Nephron (organoid): Measurements from ENCODE around the gene SPINT3.
"Not testable (repeated sequence)": the region's sequence is repeated elsewhere in the genome, so short reads cannot be mapped to it uniquely, and the experiment has no call there.

ENCODE experiments used
- H3K27ac Mint-ChIP-seq, 3 experiments: 2 replicates each; pipeline ENCODE4 v1.8.0; 2020; ENCODE audit warnings: mixed read lengths in 3 of 3, mild to moderate bottlenecking in 2 of 3, moderate library complexity in 1 of 3
- H3K27me3 Mint-ChIP-seq: 2 replicates; pipeline ENCODE4 v1.8.0; 2021; ENCODE audit warnings: low read depth, mild to moderate bottlenecking, moderate library complexity, mixed read lengths
- H3K36me3 Mint-ChIP-seq: 2 replicates; pipeline ENCODE4 v1.8.0; 2020; ENCODE audit warnings: low read depth, mixed read lengths
- H3K4me1 Mint-ChIP-seq: 2 replicates; pipeline ENCODE4 v1.8.0; 2020; ENCODE audit warnings: mixed read lengths
- H3K4me3 Mint-ChIP-seq, 3 experiments: 2 replicates each; pipeline ENCODE4 v1.8.0; 2020; ENCODE audit warnings: mild to moderate bottlenecking in 3 of 3, mixed read lengths in 3 of 3, moderate library complexity in 2 of 3
- H3K9me3 Mint-ChIP-seq: 2 replicates; pipeline ENCODE4 v1.8.0; 2020; ENCODE audit warnings: mixed read lengths
- TF ChIP-seq, protein P1 (sequence below), 3 experiments: fragments of 200-600 bp; sonication (generic); IDR thresholded peaks; one replicate each; pipeline ENCODE4 v1.5.0; 2021; ENCODE audit warnings: antibody characterized with exemption in 3 of 3; ENCODE audit not compliant: unreplicated experiment in 3 of 3

SPINT3 gene

DNA sequence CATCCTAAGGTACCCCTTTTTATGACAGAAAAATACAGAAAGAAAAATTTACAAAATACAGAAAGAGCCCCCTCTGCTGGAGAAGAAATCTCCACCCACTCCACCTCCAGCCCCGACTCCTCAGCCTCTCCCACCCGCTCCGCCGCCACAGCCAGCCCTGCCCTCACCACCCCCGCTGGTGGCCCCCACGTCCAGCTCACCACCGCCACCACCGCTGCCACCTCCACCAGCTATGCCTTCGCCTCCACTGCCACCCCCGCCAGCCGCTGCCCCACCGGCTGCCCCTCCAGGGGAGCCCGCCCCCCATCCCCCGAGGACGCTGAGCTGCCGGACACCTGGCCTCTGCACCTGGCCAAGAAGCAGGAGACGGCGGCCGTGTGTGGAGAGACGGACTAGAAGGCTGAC, 28.2 kb downstream of the SPINT3 start:
- H3K27ac Mint-ChIP-seq: no peak overlapping the region
- H3K4me3 Mint-ChIP-seq: no peak overlapping the region
- H3K4me1 Mint-ChIP-seq: no peaks in the 10 kb centered on the region
- TF ChIP-seq, protein P1, sequence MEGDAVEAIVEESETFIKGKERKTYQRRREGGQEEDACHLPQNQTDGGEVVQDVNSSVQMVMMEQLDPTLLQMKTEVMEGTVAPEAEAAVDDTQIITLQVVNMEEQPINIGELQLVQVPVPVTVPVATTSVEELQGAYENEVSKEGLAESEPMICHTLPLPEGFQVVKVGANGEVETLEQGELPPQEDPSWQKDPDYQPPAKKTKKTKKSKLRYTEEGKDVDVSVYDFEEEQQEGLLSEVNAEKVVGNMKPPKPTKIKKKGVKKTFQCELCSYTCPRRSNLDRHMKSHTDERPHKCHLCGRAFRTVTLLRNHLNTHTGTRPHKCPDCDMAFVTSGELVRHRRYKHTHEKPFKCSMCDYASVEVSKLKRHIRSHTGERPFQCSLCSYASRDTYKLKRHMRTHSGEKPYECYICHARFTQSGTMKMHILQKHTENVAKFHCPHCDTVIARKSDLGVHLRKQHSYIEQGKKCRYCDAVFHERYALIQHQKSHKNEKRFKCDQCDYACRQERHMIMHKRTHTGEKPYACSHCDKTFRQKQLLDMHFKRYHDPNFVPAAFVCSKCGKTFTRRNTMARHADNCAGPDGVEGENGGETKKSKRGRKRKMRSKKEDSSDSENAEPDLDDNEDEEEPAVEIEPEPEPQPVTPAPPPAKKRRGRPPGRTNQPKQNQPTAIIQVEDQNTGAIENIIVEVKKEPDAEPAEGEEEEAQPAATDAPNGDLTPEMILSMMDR (IDR thresholded peaks at IDR 0.05; ENCODE audit: unreplicated experiment in 3 of 3): peak in 2 of 3 experiments; percentile 19 to 33
- H3K9me3 Mint-ChIP-seq: no peaks in the 10 kb centered on the region
- H3K27me3 Mint-ChIP-seq: peaks cover 2% of the 10 kb centered on the region
- peaks cover under 1% of the 10 kb centered on the region for H3K36me3 Mint-ChIP-seq

DNA sequence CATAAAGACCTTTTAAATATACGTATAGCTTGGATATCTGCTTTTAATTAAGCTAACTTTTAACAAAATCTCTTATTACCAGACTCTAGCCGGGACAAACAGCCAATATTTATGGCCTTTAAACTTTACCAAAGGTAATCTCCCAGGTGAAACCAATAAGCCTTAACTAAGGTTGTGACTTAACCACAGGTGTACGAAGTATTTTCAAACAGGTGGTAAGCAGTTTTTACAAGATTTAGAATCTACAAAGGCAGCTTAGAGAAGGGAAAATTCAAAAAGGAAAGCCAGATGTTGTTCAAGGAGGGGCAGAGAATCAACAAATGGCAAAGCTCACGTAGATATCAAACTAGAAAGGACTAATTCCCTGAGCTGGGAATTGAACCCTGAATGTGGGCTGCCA, 30.0 kb downstream of the SPINT3 start:
- no peak overlapping the region for H3K4me3 Mint-ChIP-seq
- H3K36me3 Mint-ChIP-seq: peaks cover 9% of the 10 kb centered on the region
- no peaks in the 10 kb centered on the region for H3K4me1 Mint-ChIP-seq
- TF ChIP-seq, protein P1 (IDR thresholded peaks at IDR 0.05; ENCODE audit: unreplicated experiment in 3 of 3): no peak
- no peak overlapping the region for H3K27ac Mint-ChIP-seq
- H3K27me3 Mint-ChIP-seq: no peaks in the 10 kb centered on the region
- no peaks in the 10 kb centered on the region for H3K9me3 Mint-ChIP-seq

DNA sequence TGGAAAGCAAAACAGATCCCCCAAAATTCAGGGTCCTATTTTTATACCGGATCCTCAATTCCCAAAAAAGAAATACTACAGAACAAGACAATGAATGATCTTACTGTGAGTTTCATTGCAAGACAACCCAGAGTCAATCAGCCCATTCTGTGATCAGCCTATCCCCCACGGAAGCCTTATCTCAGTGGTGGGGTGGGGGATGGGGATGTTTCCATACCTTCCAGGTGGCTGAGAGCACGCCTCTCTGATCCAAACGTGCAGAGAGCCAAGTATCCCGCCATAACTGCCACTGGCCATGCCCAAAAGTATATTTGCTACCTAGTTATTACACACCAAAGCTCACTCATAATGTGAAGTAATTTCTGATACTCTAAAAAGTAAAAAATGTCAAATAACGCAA, 30.7 kb downstream of the SPINT3 start:
- H3K27me3 Mint-ChIP-seq: no peaks in the 10 kb centered on the region
- H3K4me3 Mint-ChIP-seq: no peak overlapping the region
- H3K4me1 Mint-ChIP-seq: no peaks in the 10 kb centered on the region
- no peak overlapping the region for H3K27ac Mint-ChIP-seq
- H3K36me3 Mint-ChIP-seq: peaks cover 13% of the 10 kb centered on the region
- H3K9me3 Mint-ChIP-seq: no peaks in the 10 kb centered on the region
- TF ChIP-seq, protein P1 (IDR thresholded peaks at IDR 0.05; ENCODE audit: unreplicated experiment in 3 of 3): no peak

DNA sequence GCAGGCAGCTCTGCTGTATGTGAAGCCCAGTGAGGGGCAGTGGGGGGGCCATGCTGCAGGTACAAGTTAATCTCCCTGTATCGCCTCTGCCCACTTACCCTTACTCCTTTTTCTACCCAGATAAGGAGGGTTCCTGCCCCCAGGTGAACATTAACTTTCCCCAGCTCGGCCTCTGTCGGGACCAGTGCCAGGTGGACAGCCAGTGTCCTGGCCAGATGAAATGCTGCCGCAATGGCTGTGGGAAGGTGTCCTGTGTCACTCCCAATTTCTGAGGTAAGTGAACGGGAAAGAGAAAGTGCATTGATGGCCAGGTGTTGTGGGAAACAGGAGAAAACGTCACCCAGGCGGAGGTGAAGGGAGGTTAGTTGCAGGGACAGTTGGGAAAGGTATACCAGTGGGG, 35.6 kb downstream of the SPINT3 start:
- Mint-ChIP-seq H3K9me3 (no peaks in the 10 kb centered on the region), H3K27ac (no peak overlapping the region), H3K4me3 (no peak overlapping the region), H3K4me1 (no peaks in the 10 kb centered on the region), H3K36me3 (peaks cover 18% of the 10 kb centered on the region), H3K27me3 (peaks cover 3% of the 10 kb centered on the region)
- TF ChIP-seq, protein P1 (IDR thresholded peaks at IDR 0.05; ENCODE audit: unreplicated experiment in 3 of 3): no peak

DNA sequence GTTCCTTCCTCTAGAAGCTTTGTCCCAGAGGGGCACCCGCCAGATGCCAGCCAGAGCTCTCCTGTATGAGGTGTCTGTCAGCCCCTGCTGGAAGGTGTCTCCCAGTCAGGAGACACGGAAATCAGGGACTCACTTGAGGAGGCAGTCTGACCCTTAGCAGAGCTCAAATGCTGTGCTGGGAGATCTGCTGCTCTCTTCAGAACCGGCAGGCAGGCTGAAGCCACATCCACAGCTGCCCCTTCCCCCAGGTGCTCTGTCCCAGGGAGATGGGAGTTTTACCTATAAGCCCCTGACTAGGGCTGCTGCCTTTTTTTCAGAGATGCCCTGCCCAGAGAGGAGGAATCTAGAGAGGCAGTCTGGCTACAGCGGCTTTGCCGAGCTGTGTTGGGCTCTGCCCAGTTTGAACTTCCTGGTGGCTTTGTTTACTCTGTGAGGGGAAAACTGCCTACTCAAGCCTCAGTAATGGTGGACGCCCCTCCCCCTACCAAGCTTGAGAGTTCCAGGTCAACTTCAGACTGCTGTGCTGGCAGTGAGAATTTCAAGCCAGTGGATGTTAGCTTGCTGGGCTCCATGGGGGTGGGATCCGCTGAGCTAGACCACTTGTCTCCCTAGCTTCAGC, 37.8 kb downstream of the SPINT3 start:
- H3K27ac Mint-ChIP-seq, H3K4me3 Mint-ChIP-seq, H3K9me3 Mint-ChIP-seq: not testable (repeated sequence)

DNA sequence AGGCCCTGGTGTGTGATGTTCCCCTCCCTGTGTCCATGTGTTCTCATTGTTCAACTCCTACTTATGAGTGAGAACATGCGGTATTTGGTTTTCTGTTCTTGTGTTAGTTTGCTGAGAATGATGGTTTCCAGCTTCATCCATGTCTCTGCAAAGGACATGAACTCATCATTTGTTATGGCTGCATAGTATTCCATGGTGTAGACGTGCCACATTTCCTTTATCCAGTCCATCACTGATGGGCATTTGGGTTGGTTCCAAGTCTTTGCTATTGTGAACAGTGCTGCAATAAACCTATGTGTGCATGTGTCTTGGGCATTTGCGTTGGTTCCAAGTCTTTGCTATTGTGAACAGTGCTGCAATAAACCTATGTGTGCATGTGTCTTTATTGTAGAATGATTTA, 43.1 kb downstream of the SPINT3 start:
- H3K4me3 Mint-ChIP-seq: peak overlapping the region in 2 of 3 experiments; percentile 17 to 26
- not testable (repeated sequence) for H3K4me1 Mint-ChIP-seq, H3K9me3 Mint-ChIP-seq, H3K27ac Mint-ChIP-seq
- peaks cover 35% of the 10 kb centered on the region for H3K27me3 Mint-ChIP-seq
- H3K36me3 Mint-ChIP-seq: peaks cover 19% of the 10 kb centered on the region

More for the DNA sequence above, 37.8 kb downstream of the SPINT3 start:
- peaks cover 12% of the 10 kb centered on the region for H3K27me3 Mint-ChIP-seq
- H3K4me1 Mint-ChIP-seq: not testable (repeated sequence)
- peaks cover 30% of the 10 kb centered on the region for H3K36me3 Mint-ChIP-seq

DNA sequence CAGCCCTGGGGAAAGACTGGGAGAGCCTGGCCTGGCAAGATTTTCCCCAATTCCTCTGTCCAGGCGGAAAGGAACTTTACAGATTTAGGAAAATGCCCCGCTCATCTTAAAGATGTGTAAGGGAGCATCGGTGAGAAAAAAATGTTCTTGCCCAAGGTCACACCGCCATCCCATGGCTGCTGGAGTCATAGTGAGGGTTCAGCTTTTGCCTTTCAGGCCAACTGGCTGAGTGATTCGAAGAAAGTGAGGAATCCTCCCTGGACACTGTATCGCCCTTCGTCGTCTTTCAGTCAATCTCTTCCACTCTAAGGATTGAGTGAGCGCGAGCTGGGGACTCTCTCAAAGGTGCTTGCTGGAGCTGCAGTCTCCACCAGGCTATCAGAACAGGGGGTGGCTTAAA, 44.5 kb downstream of the SPINT3 start:
- Mint-ChIP-seq H3K9me3 (no peaks in the 10 kb centered on the region), H3K4me3 (peak overlapping the region; percentile 77 to 87 (median 81)), H3K36me3 (peaks cover 19% of the 10 kb centered on the region), H3K27me3 (peaks cover 34% of the 10 kb centered on the region), H3K4me1 (peaks cover 7% of the 10 kb centered on the region), H3K27ac (peak overlapping the region; percentile 66 to 85 (median 72))
- TF ChIP-seq, protein P1 (IDR thresholded peaks at IDR 0.05; ENCODE audit: unreplicated experiment in 3 of 3): no peak
